HG03139 (cell line): Measurements from ENCODE around the gene CCDC178.
"Not testable (repeated sequence)": the region's sequence is repeated elsewhere in the genome, so short reads cannot be mapped to it uniquely, and the experiment has no call there.

Experiments used
- ATAC-seq: cut with Tn5 transposase; IDR thresholded peaks from one replicate; pipeline ENCODE4 v1.9.1; 2021; ENCODE audit not compliant: unreplicated experiment

CCDC178 gene

GRCh38 chr18:33440060-33441043 is at the start of gene CCDC178:
CCDC178 (minus strand) TSS chr18:33440721; CDS start chr18:33412088, 28,633 bp downstream.
- ATAC-seq = no peak

- ATAC-seq = no peak
Observed at GRCh38 chr18:33483908-33484307, 43.4 kb upstream of the CCDC178 start.

GRCh38 chr18:33472509-33472908 is 32.0 kb upstream of the CCDC178 start:
- no peak for ATAC-seq

- ATAC-seq = no peak
Observed at GRCh38 chr18:33470216-33470615, 29.7 kb upstream of the CCDC178 start.

- ATAC-seq = no peak
Observed at GRCh38 chr18:33469699-33470098, 29.2 kb upstream of the CCDC178 start.

- ATAC-seq = no peak
Observed at GRCh38 chr18:33467531-33467930, 27.0 kb upstream of the CCDC178 start.

GRCh38 chr18:33466822-33467221 is 26.3 kb upstream of the CCDC178 start:
- no peak for ATAC-seq

- no peak for ATAC-seq
Observed at GRCh38 chr18:33460681-33461080, 20.2 kb upstream of the CCDC178 start.

- no peak for ATAC-seq
Observed at GRCh38 chr18:33459612-33460011, 19.1 kb upstream of the CCDC178 start.

GRCh38 chr18:33446604-33447003 is 6.1 kb upstream of the CCDC178 start:
- no peak for ATAC-seq

- no peak for ATAC-seq
Observed at GRCh38 chr18:33444709-33445108, 4.2 kb upstream of the CCDC178 start.

GRCh38 chr18:33432857-33433256 is 7.7 kb downstream of the CCDC178 start:
- no peak for ATAC-seq

- ATAC-seq = no peak
Observed at GRCh38 chr18:33427549-33427948, 13.0 kb downstream of the CCDC178 start.

- no peak for ATAC-seq
Observed at GRCh38 chr18:33424266-33424946, 16.1 kb downstream of the CCDC178 start.

- no peak for ATAC-seq
Observed at GRCh38 chr18:33421225-33421624, 19.3 kb downstream of the CCDC178 start.

GRCh38 chr18:33404244-33404873 is 36.2 kb downstream of the CCDC178 start:
- no peak for ATAC-seq

GRCh38 chr18:33398939-33399338 is 41.6 kb downstream of the CCDC178 start:
- not testable (repeated sequence) for ATAC-seq

- no peak for ATAC-seq
Observed at GRCh38 chr18:33375829-33376228, 64.7 kb downstream of the CCDC178 start.

- ATAC-seq = no peak
Observed at GRCh38 chr18:33372442-33372841, 68.1 kb downstream of the CCDC178 start.

- ATAC-seq = no peak
Observed at GRCh38 chr18:33369711-33370449, 70.6 kb downstream of the CCDC178 start.

GRCh38 chr18:33356735-33357134 is 83.8 kb downstream of the CCDC178 start:
- ATAC-seq = no peak
